Gastrocnemius medialis (tissue), 4 donors: ENCODE results near the gene AFF1. TPM values are rescaled to one million over a fixed set of nuclear protein-coding genes. Genes with fewer than 3 reads are reported as not detected.
A peak's percentile ranks its signal among the peaks of the same experiment; 100 is the strongest.

Source experiments
- ATAC-seq, 2 donors: fragments of 150-250 bp; one replicate each; pipeline ENCODE4 v1.9.1; 2016
- DNase-seq, 2 donors: peaks; one replicate each; pipeline ENCODE4 v3.0.0-alpha.2; 2019
- H3K27ac ChIP-seq, 4 donors: fragments of 200-600 bp; sonication (generic); 1 replicate in 1 of 4; 2 replicates in 3 of 4; pipeline ENCODE4 v1.5.1; 2016 to 2018; ENCODE audit warnings: mild to moderate bottlenecking in 2 of 4, moderate library complexity in 1 of 4
- H3K27me3 ChIP-seq, 3 donors: fragments of 200-600 bp; sonication (generic) in 2 of 3; 1 replicate in 1 of 3; 2 replicates in 2 of 3; pipeline versions ENCODE4 v1.5.1 to v1.6.0; 2016 to 2019; ENCODE audit warnings: mild to moderate bottlenecking in 1 of 3, moderate library complexity in 1 of 3
- H3K36me3 ChIP-seq, 2 donors: fragments of 200-600 bp; sonication (generic) in 1 of 2; one replicate each; pipeline ENCODE4 v1.5.1; 2017 to 2018
- H3K4me1 ChIP-seq, 2 donors: fragments of 200-600 bp; sonication (generic) in 1 of 2; one replicate each; pipeline ENCODE4 v1.5.1; 2016 to 2017; ENCODE audit warnings: mild to moderate bottlenecking in 2 of 2
- H3K4me3 ChIP-seq, 4 donors: fragments of 200-600 bp; sonication (generic) in 3 of 4; 1 replicate in 1 of 4; 2 replicates in 3 of 4; pipeline ENCODE4 v1.5.1; 2016 to 2019; ENCODE audit warnings: mild to moderate bottlenecking in 2 of 4
- H3K9me3 ChIP-seq, 3 donors: fragments of 200-600 bp; sonication (generic) in 2 of 3; 1 replicate in 1 of 3; 2 replicates in 2 of 3; pipeline ENCODE4 v1.5.1; 2016 to 2019
- POLR2A ChIP-seq, 2 donors: fragments of 450-650 bp; IDR thresholded peaks; one replicate each; pipeline ENCODE4 v1.6.1; 2017; ENCODE audit warnings: antibody characterized with exemption in 2 of 2, mild to moderate bottlenecking in 2 of 2, moderate library complexity in 2 of 2
- in situ Hi-C, 4 donors: fragments of 200-750 bp; cut with MboI; loops; one replicate each; pipeline versions ENCODE4 v1.15.0 to v1.8.0; 2017; ENCODE audit warnings: low sequenced_read_pairs in 4 of 4
- intact Hi-C: fragments of 100-400 bp; cut with DNase I; formaldehyde crosslinking; loops from one replicate; pipeline ENCODE4 v1.15.1; 2023; ENCODE audit warnings: low total_unique reads
- total RNA-seq, 4 donors: library from RNA; depleted of rRNA; stranded (reverse); fragments of >200 nt; gene quantifications; one replicate each; pipeline versions ENCODE4 v1.1.0 to v1.2.3, GENCODE V29; 2016
- TF ChIP-seq, protein P1 (sequence below), 5 experiments: fragments of 450-650 bp in 3 of 5; fragments of 200-600 bp in 2 of 5; sonication (generic) in 2 of 5; IDR thresholded peaks in 4 of 5; conservative IDR thresholded peaks in 1 of 5; 1 replicate in 4 of 5; 2 replicates in 1 of 5; pipeline ENCODE4 v1.5.1; 2016 to 2019; ENCODE audit warnings: antibody characterized with exemption in 5 of 5, mild to moderate bottlenecking in 3 of 5, moderate library complexity in 3 of 5

AFF1 gene
- total RNA-seq, 4 donors from 2014 or later, result 142 to 265 (median 197) TPM

- intact Hi-C loops, result loop anchor here (10.0 kb wide), 2 partner anchors 304 to 336 kb away; partner anchors contain the start of gene PTPN13
- H3K27ac ChIP-seq, result no peak overlapping the region
- in situ Hi-C loops, result loop anchor here (5.0 kb wide), 1 partner anchor 401 kb away; no protein-coding TSS in a partner anchor
- DNase-seq (no peak), ATAC-seq (no peak)
- TF ChIP-seq, protein P1, sequence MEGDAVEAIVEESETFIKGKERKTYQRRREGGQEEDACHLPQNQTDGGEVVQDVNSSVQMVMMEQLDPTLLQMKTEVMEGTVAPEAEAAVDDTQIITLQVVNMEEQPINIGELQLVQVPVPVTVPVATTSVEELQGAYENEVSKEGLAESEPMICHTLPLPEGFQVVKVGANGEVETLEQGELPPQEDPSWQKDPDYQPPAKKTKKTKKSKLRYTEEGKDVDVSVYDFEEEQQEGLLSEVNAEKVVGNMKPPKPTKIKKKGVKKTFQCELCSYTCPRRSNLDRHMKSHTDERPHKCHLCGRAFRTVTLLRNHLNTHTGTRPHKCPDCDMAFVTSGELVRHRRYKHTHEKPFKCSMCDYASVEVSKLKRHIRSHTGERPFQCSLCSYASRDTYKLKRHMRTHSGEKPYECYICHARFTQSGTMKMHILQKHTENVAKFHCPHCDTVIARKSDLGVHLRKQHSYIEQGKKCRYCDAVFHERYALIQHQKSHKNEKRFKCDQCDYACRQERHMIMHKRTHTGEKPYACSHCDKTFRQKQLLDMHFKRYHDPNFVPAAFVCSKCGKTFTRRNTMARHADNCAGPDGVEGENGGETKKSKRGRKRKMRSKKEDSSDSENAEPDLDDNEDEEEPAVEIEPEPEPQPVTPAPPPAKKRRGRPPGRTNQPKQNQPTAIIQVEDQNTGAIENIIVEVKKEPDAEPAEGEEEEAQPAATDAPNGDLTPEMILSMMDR (IDR thresholded peaks at IDR 0.05 in 4 of 5, conservative IDR thresholded peaks at IDR 0.05 in 1 of 5), result peak in 2 of 5 experiments; percentile 14 to 20
- no peak for TF ChIP-seq POLR2A (IDR thresholded peaks at IDR 0.05)
- H3K36me3 ChIP-seq, result no peaks in the 10 kb centered on the region
- H3K4me1 ChIP-seq, result peaks cover 4 to 8% of the 10 kb centered on the region in 2 donors
- no peaks in the 10 kb centered on the region for H3K27me3 ChIP-seq
- no peaks in the 10 kb centered on the region for H3K9me3 ChIP-seq
- H3K4me3 ChIP-seq, result no peak overlapping the region
Measured at GRCh38 chr4:86898562-86898961, 36.2 kb upstream of the AFF1 start.

DNA sequence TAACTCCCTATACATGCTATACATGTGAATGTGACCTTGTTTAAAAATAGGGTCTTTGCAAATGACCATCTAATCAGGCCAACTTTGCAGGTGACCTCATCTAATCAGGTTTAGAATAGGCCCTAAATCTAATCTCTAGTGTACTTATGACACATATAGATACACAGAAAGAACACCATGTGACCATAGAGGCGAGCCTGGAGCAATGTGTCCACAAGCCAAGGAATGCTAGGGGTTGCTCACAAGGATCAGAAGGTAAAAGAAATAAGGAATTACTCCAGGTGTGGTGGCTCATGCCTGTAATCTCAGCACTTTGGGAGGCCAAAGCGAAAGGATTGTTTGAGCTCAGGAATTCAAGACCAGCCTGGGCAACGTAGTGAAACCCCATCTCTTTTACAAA is 32.9 kb upstream of the AFF1 start:
- ATAC-seq (no peak), DNase-seq (no peak)
- Histone ChIP-seq H3K27ac (no peak overlapping the region), H3K4me3 (no peak overlapping the region), H3K9me3 (no peaks in the 10 kb centered on the region), H3K4me1 (peaks cover 0 to under 1% of the 10 kb centered on the region in 2 donors), H3K36me3 (no peaks in the 10 kb centered on the region), H3K27me3 (no peaks in the 10 kb centered on the region)
- intact Hi-C loops, result no loop called here
- in situ Hi-C loops, result no loop called here
- TF ChIP-seq POLR2A (IDR thresholded peaks at IDR 0.05), result no peak
- TF ChIP-seq, protein P1 (IDR thresholded peaks at IDR 0.05 in 4 of 5, conservative IDR thresholded peaks at IDR 0.05 in 1 of 5), result no peak

DNA sequence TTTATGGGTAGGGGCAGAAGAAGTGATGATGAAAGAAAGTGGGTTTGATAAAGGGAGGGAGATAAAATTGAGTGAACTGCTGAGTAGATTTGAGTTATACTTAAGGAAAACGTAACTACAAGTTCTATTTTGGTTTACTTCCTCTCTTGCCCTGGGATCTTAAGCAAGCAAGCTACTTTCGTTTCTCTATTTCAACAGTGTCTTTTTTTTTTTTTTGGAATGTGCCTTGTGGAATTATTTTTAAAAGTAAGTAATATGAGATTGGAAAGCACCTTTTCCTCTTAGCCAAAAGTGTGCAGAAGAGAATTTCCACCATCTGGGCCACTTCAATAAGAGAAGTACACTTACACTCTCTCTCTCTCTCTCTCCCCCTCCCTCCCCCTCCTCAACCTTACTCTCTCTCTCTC is 26.6 kb upstream of the AFF1 start:
- H3K9me3 ChIP-seq, result no peaks in the 10 kb centered on the region
- in situ Hi-C loops, result no loop called here
- peaks cover 12 to 16% of the 10 kb centered on the region in 2 donors for H3K4me1 ChIP-seq
- peak overlapping the region; percentile 38 to 61 (median 46) for H3K27ac ChIP-seq
- peak overlapping the region in 2 of 4 donors; percentile 9 to 21 for H3K4me3 ChIP-seq
- intact Hi-C loops, result no loop called here
- no peak for TF ChIP-seq POLR2A (IDR thresholded peaks at IDR 0.05)
- TF ChIP-seq, protein P1 (IDR thresholded peaks at IDR 0.05 in 4 of 5, conservative IDR thresholded peaks at IDR 0.05 in 1 of 5), result no peak
- ATAC-seq (peak in 1 of 2 donors; percentile 64), DNase-seq (no peak)
- H3K36me3 ChIP-seq, result no peaks in the 10 kb centered on the region
- H3K27me3 ChIP-seq, result no peaks in the 10 kb centered on the region

DNA sequence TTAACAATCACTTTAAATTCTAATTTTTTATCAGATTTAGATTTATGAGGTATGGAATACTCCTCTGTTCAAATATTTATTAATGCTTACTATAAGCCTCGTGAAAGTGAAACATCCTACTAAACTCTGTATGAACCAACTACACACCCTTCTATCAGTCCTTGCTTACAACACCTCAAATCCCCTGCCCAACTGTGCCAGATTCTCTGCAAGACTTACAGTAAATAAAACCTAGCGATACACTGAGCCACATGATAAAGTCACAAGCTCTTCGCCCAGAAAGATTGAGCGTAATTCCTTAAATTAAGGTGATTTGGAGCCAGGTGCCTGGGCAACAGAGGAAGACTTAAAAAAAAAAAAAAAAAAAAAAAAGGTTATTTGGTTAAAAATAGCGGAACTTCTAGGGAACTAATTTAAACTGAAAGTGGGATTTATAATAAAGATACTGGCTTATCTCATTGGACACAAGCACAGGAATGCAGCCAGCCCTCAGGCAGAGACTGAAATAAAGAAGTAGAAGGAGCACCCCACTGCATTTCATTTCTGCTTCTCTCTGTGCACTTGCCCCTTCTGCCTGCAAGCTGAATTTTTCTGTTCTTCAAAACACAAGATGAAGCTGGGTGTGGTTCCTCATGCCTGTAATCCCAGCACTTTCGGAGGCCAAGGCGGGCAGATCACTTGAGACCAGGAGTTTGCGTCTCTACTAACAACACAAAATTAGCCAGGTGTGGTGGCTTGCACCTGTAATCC is 25.1 kb upstream of the AFF1 start:
- no peak overlapping the region for H3K27ac ChIP-seq
- ATAC-seq (no peak), DNase-seq (no peak)
- peaks cover 12 to 16% of the 10 kb centered on the region in 2 donors for H3K4me1 ChIP-seq
- no peaks in the 10 kb centered on the region for H3K27me3 ChIP-seq
- in situ Hi-C loops, result no loop called here
- intact Hi-C loops, result no loop called here
- H3K4me3 ChIP-seq, result no peak overlapping the region
- no peaks in the 10 kb centered on the region for H3K36me3 ChIP-seq
- no peaks in the 10 kb centered on the region for H3K9me3 ChIP-seq
- no peak for TF ChIP-seq POLR2A (IDR thresholded peaks at IDR 0.05)
- TF ChIP-seq, protein P1 (IDR thresholded peaks at IDR 0.05 in 4 of 5, conservative IDR thresholded peaks at IDR 0.05 in 1 of 5), result no peak
